Measurements from ENCODE around the gene DMRTA1. TPM values are rescaled to one million over a fixed set of nuclear protein-coding genes. Genes with fewer than 3 reads are reported as not detected.
"Not testable (repeated sequence)": the region's sequence is repeated elsewhere in the genome, so short reads cannot be mapped to it uniquely, and the experiment has no call there.

DMRTA1 gene
- total and polyA plus RNA-seq, 2 donors (not counting 1 experiment from before 2014, with no cell fraction given): 0.05 to 0.83 TPM

GRCh38 chr9:22427226-22427880 lies 19.3 kb upstream of the DMRTA1 start:
- no peaks in the 10 kb centered on the region for H3K9me3 ChIP-seq (ENCODE audit: control insufficient read depth, insufficient read depth, low read depth, low read length)
- no peaks in the 10 kb centered on the region for H3K4me1 ChIP-seq (ENCODE audit: control insufficient read depth, extremely low read depth, insufficient read depth, low read length)
- TF ChIP-seq, protein P1, sequence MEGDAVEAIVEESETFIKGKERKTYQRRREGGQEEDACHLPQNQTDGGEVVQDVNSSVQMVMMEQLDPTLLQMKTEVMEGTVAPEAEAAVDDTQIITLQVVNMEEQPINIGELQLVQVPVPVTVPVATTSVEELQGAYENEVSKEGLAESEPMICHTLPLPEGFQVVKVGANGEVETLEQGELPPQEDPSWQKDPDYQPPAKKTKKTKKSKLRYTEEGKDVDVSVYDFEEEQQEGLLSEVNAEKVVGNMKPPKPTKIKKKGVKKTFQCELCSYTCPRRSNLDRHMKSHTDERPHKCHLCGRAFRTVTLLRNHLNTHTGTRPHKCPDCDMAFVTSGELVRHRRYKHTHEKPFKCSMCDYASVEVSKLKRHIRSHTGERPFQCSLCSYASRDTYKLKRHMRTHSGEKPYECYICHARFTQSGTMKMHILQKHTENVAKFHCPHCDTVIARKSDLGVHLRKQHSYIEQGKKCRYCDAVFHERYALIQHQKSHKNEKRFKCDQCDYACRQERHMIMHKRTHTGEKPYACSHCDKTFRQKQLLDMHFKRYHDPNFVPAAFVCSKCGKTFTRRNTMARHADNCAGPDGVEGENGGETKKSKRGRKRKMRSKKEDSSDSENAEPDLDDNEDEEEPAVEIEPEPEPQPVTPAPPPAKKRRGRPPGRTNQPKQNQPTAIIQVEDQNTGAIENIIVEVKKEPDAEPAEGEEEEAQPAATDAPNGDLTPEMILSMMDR (conservative IDR thresholded peaks at IDR 0.05 in 1 of 2, IDR thresholded peaks at IDR 0.05 in 1 of 2; ENCODE audit: low read depth in 1 of 2, low read length in 2 of 2): no peak
- TF ChIP-seq EZH2 (IDR thresholded peaks at IDR 0.05; ENCODE audit: low read length, missing control alignments): no peak
- no peak overlapping the region for H2AFZ ChIP-seq (ENCODE audit: low read length)
- H3K27me3 ChIP-seq (ENCODE audit: control insufficient read depth, insufficient read depth, low read length): no peaks in the 10 kb centered on the region
- no peak overlapping the region for H3K9ac ChIP-seq (ENCODE audit: insufficient read depth, low read length)
- H3K27ac ChIP-seq (ENCODE audit: insufficient read depth, low read length): no peak overlapping the region
- H3K4me2 ChIP-seq (ENCODE audit: extremely low read depth, insufficient read depth, low read length): no peak overlapping the region
- no peak overlapping the region for H3K4me3 ChIP-seq (replicated peaks in 1 of 4; ENCODE audit: control extremely low read depth in 1 of 4, insufficient read depth in 1 of 4, low read depth in 3 of 4, low read length in 4 of 4)
- DNase-seq (ENCODE audit: low read depth in 2 of 2): no peak
- H4K20me1 ChIP-seq (ENCODE audit: control insufficient read depth, extremely low read depth, insufficient read depth, low read length): no peaks in the 10 kb centered on the region
- no peaks in the 10 kb centered on the region for H3K36me3 ChIP-seq (ENCODE audit: control insufficient read depth, insufficient read depth, low read length)
- no peaks in the 10 kb centered on the region for H3K79me2 ChIP-seq (ENCODE audit: control insufficient read depth, insufficient read depth, low read length)

DNA sequence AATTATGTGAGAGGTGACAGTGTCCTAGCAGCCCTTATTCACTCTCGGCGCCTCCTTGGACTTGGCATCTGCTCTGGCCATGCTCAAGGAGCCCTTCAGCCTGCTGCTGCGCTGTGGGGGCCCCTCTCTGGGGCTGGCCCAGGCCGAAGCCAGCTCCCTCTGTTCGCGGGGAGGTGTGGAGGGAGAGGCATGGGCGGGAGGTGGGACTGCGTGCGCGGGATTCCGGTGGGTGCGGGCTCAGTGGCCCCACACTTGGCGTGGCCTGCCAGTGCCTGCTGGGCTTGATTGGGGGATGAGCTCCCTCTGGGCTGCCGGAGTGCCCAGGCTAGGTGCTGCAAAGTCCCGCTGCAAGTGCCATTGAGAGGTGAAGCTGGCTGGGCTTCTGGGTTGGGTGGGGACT lies 12.9 kb upstream of the DMRTA1 start:
- no peak for TF ChIP-seq EZH2 (IDR thresholded peaks at IDR 0.05; ENCODE audit: low read length, missing control alignments)
- TF ChIP-seq, protein P1 (conservative IDR thresholded peaks at IDR 0.05 in 1 of 2, IDR thresholded peaks at IDR 0.05 in 1 of 2; ENCODE audit: low read depth in 1 of 2, low read length in 2 of 2): no peak
- H3K4me3 ChIP-seq (replicated peaks in 1 of 4; ENCODE audit: control extremely low read depth in 1 of 4, insufficient read depth in 1 of 4, low read depth in 3 of 4, low read length in 4 of 4): no peak overlapping the region
- no peak overlapping the region for H3K27ac ChIP-seq (ENCODE audit: insufficient read depth, low read length)

GRCh38 chr9:22435252-22435651 lies 11.4 kb upstream of the DMRTA1 start:
- H3K27me3 ChIP-seq (ENCODE audit: control insufficient read depth, insufficient read depth, low read length); DNase-seq (ENCODE audit: low read depth in 2 of 2); H4K20me1 ChIP-seq (ENCODE audit: control insufficient read depth, extremely low read depth, insufficient read depth, low read length); H2AFZ ChIP-seq (ENCODE audit: low read length); H3K4me2 ChIP-seq (ENCODE audit: extremely low read depth, insufficient read depth, low read length); H3K79me2 ChIP-seq (ENCODE audit: control insufficient read depth, insufficient read depth, low read length); H3K4me3 ChIP-seq (replicated peaks in 1 of 4; ENCODE audit: control extremely low read depth in 1 of 4, insufficient read depth in 1 of 4, low read depth in 3 of 4, low read length in 4 of 4); H3K9ac ChIP-seq (ENCODE audit: insufficient read depth, low read length); H3K27ac ChIP-seq (ENCODE audit: insufficient read depth, low read length); H3K4me1 ChIP-seq (ENCODE audit: control insufficient read depth, extremely low read depth, insufficient read depth, low read length); H3K36me3 ChIP-seq (ENCODE audit: control insufficient read depth, insufficient read depth, low read length); H3K9me3 ChIP-seq (ENCODE audit: control insufficient read depth, insufficient read depth, low read depth, low read length): not testable (repeated sequence)

More for the DNA sequence above, 12.9 kb upstream of the DMRTA1 start:
- no peaks in the 10 kb centered on the region for H3K9me3 ChIP-seq (ENCODE audit: control insufficient read depth, insufficient read depth, low read depth, low read length)
- H3K27me3 ChIP-seq (ENCODE audit: control insufficient read depth, insufficient read depth, low read length): no peaks in the 10 kb centered on the region
- no peaks in the 10 kb centered on the region for H3K4me1 ChIP-seq (ENCODE audit: control insufficient read depth, extremely low read depth, insufficient read depth, low read length)
- no peak overlapping the region for H2AFZ ChIP-seq (ENCODE audit: low read length)
- H3K79me2 ChIP-seq (ENCODE audit: control insufficient read depth, insufficient read depth, low read length): no peaks in the 10 kb centered on the region
- H3K4me2 ChIP-seq (ENCODE audit: extremely low read depth, insufficient read depth, low read length): no peak overlapping the region
- no peak overlapping the region for H3K9ac ChIP-seq (ENCODE audit: insufficient read depth, low read length)
- no peaks in the 10 kb centered on the region for H4K20me1 ChIP-seq (ENCODE audit: control insufficient read depth, extremely low read depth, insufficient read depth, low read length)
- H3K36me3 ChIP-seq (ENCODE audit: control insufficient read depth, insufficient read depth, low read length): no peaks in the 10 kb centered on the region
- no peak for DNase-seq (ENCODE audit: low read depth in 2 of 2)

- H3K27me3 ChIP-seq (ENCODE audit: control insufficient read depth, insufficient read depth, low read length); H3K9ac ChIP-seq (ENCODE audit: insufficient read depth, low read length); H2AFZ ChIP-seq (ENCODE audit: low read length); H3K4me1 ChIP-seq (ENCODE audit: control insufficient read depth, extremely low read depth, insufficient read depth, low read length); H3K36me3 ChIP-seq (ENCODE audit: control insufficient read depth, insufficient read depth, low read length); H3K27ac ChIP-seq (ENCODE audit: insufficient read depth, low read length); H3K9me3 ChIP-seq (ENCODE audit: control insufficient read depth, insufficient read depth, low read depth, low read length); H3K79me2 ChIP-seq (ENCODE audit: control insufficient read depth, insufficient read depth, low read length); H3K4me2 ChIP-seq (ENCODE audit: extremely low read depth, insufficient read depth, low read length); DNase-seq (ENCODE audit: low read depth in 2 of 2); H4K20me1 ChIP-seq (ENCODE audit: control insufficient read depth, extremely low read depth, insufficient read depth, low read length); H3K4me3 ChIP-seq (replicated peaks in 1 of 4; ENCODE audit: control extremely low read depth in 1 of 4, insufficient read depth in 1 of 4, low read depth in 3 of 4, low read length in 4 of 4): not testable (repeated sequence)
Observed at GRCh38 chr9:22437461-22438067, 9.1 kb upstream of the DMRTA1 start.
